GM12865 (cell line): ENCODE data around the gene SCTR.

ENCODE experiments used
- DNase-seq: peaks from one replicate; pipeline ENCODE4 v3.0.0; 2010; ENCODE audit warnings: low read depth
- H3K4me3 ChIP-seq: 2 replicates; pipeline ENCODE4 v1.5.1; 2011; ENCODE audit warnings: mild to moderate bottlenecking, low read depth, low read length, control low read depth
- TF ChIP-seq, protein P1 (sequence below): IDR thresholded peaks from 2 replicates; pipeline ENCODE4 v1.5.1; 2011; ENCODE audit warnings: low read length, control low read depth, low read depth, inconsistent platforms; ENCODE audit not compliant: insufficient read depth; ENCODE audit errors: missing control alignments

Gene SCTR

DNA sequence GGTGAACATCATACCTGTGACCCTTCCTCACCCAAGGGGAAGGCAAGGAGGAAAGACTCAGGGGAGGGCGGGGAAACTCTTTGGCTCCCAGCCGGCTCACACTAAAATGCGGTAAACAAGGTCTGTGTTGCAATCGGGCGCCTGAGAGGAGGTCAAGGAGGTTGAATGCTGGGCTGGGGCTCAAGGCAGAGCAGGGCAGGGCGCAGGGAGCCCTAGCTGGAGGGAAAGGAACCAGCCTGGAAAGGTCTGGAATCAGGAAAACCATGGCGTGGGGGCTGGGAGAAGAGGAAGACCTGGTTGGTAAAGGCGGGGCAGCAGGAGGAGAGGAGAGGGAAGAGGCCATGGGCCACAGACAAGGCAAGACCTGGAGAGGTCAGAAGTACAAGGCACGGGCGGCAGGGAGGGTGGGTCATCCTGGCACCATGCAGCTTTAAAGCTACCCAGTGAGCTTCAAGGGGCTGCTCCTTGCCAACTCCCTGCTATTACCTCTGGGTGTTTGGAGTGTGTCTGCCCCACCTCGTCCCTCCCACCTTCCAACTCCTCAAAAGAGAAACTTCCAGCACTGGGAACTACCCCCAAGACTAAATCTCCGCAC, 97.4 kb downstream of the SCTR start:
- DNase-seq, result no peak
- TF ChIP-seq, protein P1, sequence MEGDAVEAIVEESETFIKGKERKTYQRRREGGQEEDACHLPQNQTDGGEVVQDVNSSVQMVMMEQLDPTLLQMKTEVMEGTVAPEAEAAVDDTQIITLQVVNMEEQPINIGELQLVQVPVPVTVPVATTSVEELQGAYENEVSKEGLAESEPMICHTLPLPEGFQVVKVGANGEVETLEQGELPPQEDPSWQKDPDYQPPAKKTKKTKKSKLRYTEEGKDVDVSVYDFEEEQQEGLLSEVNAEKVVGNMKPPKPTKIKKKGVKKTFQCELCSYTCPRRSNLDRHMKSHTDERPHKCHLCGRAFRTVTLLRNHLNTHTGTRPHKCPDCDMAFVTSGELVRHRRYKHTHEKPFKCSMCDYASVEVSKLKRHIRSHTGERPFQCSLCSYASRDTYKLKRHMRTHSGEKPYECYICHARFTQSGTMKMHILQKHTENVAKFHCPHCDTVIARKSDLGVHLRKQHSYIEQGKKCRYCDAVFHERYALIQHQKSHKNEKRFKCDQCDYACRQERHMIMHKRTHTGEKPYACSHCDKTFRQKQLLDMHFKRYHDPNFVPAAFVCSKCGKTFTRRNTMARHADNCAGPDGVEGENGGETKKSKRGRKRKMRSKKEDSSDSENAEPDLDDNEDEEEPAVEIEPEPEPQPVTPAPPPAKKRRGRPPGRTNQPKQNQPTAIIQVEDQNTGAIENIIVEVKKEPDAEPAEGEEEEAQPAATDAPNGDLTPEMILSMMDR, result no peak
- no peak overlapping the region for H3K4me3 ChIP-seq

DNA sequence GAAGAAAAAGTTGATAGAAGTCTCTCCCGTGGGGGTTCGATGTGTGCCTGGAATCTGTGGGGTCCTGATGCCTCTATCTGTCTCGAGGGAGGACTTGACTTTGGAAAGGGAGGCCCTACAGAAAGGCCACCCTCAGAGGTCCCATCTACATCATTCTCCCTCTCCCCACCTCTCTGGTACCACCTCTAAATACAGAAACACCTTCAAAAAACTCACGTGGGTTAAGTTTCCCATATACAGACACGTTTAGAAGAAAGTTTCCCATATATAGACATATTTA, 97.9 kb downstream of the SCTR start:
- DNase-seq, result no peak
- H3K4me3 ChIP-seq, result no peak overlapping the region
- TF ChIP-seq, protein P1, result no peak

DNA sequence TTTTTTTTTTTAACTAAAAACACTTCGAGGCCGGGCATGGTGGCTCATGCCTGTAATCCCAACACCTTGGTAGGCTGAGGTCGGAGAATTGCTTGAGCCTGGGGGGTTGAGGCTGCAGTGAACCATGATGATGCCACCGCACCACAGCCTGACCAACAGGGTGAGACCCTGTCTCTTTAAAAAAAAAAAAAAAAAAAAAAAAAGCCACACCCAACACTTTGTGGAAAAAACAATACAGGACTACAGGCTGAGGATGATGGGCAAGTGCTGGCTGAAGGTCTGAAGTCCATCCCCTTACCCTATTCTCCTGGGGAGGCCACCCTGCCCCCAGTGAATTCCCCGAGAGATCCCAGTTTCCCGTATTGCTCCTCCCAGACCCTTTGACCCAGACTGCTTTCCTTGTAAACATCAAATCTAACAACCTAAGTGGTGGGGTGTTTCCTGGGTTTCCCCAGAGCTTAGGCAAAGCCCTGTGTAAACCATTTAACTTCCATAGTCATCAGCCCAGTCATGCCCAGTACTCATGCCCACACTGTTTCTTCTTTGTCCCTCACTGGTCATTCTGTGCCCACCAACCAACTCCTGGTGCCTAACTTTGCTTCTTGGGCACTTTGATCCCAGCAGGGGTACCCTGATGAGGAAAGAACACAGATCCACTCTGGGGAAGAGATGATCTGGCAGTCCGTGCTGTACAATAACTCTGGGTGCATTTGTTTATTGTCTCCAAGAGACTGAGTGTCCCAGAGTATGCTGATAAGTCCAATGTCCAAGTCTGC, 98.5 kb downstream of the SCTR start:
- TF ChIP-seq, protein P1, result no peak
- H3K4me3 ChIP-seq, result no peak overlapping the region
- no peak for DNase-seq

DNA sequence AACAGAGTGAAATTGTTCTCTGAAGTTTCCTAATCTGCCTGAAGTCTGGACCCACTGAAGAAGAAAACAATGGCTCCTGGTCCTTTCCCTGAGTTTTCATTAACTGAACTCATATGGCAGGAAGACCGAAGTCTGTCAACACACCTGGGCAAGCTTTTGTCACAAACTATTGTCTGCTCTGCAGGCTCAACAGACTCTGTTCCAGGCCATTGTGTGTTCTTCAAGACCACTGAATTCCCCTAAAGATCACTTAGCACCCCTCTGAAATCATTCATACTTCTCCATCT, 99.2 kb downstream of the SCTR start:
- TF ChIP-seq, protein P1, result no peak
- H3K4me3 ChIP-seq, result no peak overlapping the region
- DNase-seq, result no peak

DNA sequence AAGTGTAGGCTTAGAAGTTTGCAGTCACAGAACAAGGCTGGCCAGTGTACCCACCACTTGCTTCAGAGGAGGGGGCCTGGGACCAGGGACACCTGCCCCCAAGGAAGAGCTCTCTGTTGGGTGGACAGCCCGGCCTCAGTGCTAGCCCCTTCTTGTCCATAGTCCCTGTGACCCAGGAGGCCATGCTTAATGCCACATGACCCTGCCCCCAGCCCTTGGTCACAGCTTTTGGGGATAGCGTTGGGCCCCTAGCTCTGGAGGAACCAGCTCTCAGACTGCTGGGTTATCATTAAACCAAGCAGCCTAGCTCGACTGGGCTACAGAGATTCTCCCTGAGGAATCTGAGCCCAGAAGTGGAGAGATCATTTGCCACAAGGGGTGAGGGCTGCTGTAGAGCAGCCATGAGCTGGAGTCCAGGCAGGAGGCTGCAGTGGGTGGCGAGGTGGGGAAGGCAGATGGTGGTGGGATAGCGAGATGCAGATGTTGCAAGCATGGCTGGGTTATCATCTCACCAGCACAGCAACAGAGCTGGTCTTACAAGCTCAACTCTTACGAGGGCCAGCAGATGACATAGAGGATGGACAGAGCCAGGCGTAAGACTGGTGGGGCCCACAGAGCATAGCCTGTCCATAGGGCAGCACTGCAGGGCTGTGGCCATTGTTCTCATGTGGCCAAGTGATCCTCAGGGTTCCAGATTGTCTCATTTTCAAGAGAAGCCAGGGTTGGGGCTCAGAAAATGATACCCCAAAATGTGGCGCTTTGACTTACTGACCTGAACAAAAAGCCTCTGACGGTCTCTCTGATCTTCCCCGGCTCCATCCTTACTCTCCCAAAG, 99.8 kb downstream of the SCTR start:
- no peak for DNase-seq
- no peak overlapping the region for H3K4me3 ChIP-seq
- TF ChIP-seq, protein P1, result no peak

DNA sequence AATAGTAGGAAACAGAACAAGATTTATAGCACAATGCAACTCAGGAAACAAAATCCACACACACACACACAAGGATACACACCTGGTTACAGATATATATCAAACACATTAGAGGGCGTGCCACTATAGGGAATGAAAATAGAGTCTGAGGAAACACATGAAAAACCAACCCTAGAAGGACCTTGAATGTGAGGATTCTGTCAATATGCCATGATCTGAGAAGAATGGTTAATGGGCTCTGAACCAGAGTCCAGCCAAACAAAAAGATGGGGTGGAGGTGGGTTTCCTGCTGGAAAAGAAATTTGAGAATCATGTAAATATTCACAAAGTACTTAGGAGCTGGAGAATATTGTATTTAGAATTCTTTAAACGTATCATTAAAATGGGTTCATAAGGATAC, 100.5 kb downstream of the SCTR start:
- TF ChIP-seq, protein P1, result no peak
- no peak for DNase-seq
- H3K4me3 ChIP-seq, result no peak overlapping the region
